HG03442 (cell line): ENCODE results near the gene CCBE1.
"Not testable (repeated sequence)": the region's sequence is repeated elsewhere in the genome, so short reads cannot be mapped to it uniquely, and the experiment has no call there.

Experiments
- ATAC-seq: cut with Tn5 transposase; IDR thresholded peaks from one replicate; pipeline ENCODE4 v1.9.1; 2021; ENCODE audit warnings: mild to moderate bottlenecking, moderate library complexity; ENCODE audit not compliant: unreplicated experiment

Gene CCBE1

DNA sequence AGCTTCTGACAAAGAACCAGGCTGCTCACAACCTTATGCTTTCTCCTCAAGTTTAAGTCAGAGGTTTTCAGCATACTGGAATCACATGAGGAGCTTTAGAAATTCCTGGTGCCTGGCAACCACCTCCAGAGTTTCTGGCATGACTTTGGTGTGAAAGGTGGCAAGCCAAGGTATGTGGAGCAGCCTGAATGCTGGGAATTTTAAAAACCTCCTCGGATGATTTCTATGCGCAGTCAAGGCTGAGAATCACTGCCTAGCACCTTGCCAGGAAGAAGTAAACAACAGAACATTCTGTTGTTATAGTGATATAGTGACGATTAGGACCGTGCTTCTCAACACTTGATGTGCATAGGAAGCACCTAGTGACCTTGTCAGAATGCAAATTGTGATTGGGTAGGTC lies 11.7 kb downstream of the CCBE1 start:
- no peak for ATAC-seq

GRCh38 chr18:59684777-59685176 lies 12.4 kb downstream of the CCBE1 start:
- no peak for ATAC-seq

GRCh38 chr18:59681521-59682004 lies 15.7 kb downstream of the CCBE1 start:
- ATAC-seq, result no peak

- no peak for ATAC-seq
These were observed 16.2 kb downstream of the CCBE1 start for GRCh38 chr18:59681051-59681450.

DNA sequence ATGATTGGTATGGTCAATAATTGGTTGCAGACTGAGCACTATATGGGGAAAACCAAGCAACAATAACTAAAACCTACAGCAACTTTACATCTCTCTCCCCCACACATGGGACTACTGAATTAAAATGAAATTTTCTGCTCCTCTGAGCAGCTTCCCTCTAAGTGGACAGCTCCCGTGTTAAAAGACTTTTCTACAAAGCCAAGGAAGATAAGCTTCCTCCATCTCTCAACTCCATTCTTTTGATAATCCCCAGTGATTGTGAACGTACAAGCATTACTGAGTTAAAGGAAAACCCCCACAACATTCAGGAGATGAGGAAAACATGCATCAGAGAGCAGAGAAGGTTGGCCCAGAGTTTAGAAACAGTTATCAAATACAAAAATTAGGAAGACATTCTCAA lies 21.9 kb downstream of the CCBE1 start:
- no peak for ATAC-seq

GRCh38 chr18:59674903-59675270 lies 22.3 kb downstream of the CCBE1 start:
- no peak for ATAC-seq

GRCh38 chr18:59674186-59674902 lies 22.9 kb downstream of the CCBE1 start:
- ATAC-seq, result no peak

DNA sequence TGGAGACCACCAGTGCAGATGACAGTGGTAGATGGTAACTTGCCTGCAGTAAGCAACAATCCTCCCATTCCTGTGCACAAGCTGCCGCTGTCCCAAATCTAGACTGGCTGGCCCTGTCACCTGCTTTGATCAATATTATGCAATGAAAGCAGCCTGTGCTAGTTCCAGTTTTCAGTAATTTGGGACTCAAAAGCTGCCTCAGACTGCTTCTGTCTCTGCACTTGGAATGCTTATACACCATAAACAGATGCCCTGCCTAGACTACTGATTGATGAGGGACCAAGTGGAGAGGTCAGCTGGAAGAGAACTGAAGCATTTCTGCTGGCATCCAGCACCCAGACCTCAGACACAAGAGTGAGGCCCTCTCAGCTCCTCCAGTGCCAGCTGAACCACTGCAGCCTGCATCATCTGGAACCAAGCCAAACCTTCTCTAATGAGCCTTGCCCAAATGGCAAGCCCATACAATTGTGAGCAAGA lies 24.9 kb downstream of the CCBE1 start:
- ATAC-seq, result no peak

GRCh38 chr18:59671551-59671950 lies 25.7 kb downstream of the CCBE1 start:
- no peak for ATAC-seq

DNA sequence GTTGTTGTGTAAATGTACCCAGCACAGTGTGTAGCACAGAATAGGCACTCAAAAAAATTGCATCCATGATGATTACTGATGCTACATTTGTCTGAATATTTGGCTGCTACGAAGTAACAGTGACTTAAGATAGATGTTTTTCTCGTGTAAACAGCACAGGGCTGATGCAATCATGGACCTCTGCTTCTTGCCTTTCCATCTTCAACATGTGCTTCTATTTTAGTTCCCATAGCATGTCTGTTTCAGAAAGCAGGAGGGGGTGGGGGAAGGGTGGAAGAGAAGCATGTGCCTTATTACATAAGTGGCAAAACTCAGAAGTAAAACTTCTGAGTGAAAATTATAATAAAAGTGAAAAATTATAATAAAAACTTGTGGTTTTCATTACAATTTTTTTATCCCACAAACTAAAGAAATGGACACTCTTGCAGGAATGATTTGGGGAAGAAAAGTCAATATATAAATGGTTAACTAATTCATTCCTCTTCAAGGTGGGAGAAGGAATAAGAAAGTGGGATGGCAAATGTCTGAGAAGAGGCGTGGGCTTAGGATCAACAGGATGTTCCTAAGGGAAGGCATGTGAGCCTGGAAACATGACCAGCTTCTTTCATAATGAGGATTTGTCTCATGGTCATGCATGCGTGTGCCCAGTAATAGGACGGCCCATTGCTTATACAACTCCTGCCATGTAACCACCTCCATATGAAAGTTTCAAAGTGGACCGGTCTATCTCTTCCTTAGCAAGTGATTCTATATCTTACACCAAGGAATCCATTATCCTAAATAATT lies 27.2 kb downstream of the CCBE1 start:
- no peak for ATAC-seq

DNA sequence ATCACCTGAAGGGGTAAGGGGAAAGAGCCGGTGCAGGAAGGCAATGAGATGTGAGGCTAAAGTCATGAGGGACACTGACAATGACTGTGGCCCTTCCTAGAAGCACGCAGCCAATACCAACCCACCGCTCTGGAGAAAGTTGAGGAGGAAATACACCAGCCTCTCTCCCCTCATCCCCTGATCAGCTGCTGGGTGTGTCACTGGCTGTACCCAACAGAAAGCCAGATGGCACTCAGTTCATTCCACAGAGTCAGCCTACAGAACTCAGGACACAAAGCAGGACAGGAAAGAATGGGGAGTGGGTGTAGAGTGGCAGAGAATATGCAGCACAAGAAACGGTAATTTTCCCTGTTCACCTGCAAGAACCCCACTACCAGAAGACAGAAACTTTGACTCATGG lies 29.7 kb downstream of the CCBE1 start:
- no peak for ATAC-seq

DNA sequence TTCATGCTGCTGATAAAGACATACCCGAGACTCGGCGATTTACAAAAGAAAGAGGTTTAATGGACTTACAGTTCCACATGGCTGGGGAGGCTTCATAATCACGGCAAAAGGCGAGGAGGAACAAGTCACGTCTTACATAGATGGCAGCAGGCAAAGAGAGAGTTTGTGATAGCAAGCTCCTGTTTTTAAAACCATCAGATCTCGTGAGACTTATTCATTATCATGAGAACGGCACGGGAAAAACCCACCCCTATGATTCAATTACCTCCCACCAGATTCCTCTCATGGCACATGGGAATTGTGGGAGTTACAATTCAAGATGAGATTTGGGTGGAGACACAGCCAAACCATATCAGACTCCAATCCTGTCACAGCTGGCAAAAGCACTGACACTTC lies 31.2 kb downstream of the CCBE1 start:
- not testable (repeated sequence) for ATAC-seq

- no peak for ATAC-seq
These were observed 31.9 kb downstream of the CCBE1 start for GRCh38 chr18:59665057-59666006.

GRCh38 chr18:59664329-59664728 lies 32.9 kb downstream of the CCBE1 start:
- ATAC-seq, result no peak

GRCh38 chr18:59663096-59663495 lies 34.1 kb downstream of the CCBE1 start:
- ATAC-seq, result no peak

DNA sequence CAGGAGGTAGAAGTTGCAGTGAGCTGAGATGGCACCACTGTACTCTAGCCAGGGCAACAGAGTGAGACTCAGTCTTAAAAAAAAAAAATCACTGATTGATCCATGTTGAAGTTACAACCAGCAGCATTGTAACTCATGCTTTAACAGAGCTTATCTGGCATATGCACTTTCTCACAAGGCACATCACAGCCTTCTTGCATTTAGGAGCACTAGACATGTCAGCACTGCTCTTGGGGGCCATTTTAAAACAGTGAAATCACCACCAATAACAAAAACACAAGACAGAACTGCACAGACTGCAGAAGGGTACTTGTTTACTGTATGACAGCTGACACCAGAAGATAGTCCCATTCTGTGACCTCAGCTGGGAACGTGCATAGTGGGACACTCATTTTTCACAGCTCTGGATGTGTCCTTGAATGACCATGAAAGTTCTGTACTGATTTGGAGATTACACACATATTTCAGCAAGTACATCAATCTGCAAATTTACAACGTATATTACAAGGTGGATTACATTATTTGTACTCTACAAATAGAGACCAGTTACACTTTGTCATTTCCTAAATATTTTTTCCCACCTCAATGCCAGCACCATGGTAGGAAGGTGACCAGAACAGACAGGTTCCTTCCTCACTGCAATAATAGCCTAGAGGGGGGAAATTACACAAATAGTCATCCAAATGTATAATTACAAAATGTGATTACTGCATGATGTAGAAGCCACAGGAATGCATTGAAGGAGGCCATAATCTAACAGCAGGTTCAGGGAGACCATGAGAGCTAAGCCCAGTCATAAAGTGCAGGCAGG lies 35.1 kb downstream of the CCBE1 start:
- ATAC-seq, result no peak

DNA sequence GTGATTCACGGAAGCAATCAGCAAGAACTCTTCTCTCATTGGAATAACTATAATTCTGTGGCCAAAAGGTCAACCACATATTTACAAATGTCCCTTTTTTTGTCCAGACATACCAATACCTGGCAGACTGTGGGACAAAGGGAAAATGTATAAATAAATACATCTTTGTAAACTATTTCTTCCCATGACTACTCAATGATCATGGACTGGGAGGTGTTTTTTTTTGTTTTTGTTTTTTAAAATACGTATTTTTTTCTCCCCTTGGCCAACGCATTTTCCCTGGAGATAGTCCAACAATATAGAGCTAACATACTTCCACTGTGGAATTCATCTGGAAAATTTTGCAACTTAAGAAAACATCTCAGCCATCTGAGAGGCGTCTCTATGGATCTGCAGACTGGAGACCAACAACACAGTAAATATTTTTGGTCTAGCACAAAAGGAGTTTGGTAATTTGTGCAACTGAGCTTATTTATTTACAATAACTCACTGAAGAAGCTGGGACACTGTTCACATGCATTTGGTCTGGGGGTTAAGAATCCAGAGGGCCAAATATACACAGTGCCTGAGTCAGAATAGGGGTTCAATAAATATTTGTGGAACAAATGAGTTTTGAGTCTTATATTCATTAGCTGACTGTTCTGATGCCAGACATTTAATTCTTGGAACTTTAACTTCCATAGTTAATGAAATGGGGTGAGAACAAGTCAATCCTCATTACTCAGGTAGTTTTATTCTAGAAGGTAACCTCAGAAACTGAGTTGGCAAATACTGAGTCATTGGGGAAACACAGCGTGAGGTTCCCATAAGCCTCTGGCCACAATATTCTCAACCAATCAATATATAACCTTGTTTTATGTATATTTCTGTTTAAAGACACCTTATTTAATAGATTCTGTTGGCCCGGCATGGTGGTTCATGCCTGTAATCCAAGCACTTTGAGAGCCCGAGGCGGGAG lies 36.2 kb downstream of the CCBE1 start:
- ATAC-seq, result no peak

DNA sequence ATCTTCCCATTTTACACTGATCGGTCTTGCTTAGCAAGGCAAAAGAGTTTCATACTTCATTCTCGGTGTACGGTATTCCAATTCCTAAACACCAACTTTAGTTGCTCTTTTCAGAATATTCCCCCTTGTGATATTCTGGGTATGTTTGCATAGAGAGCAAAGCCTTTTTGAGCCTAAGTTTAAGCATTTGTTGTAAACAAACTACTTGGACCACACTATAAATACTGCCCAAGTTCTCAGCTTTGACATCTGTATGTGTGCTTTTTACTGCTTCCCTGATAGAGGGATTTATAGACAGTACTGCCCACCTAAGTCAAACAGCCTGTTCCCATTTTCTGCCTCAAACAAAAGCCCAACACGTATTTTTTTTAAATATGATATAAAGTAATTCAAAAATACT lies 36.9 kb downstream of the CCBE1 start:
- ATAC-seq, result no peak

GRCh38 chr18:59659508-59660170 lies 37.6 kb downstream of the CCBE1 start:
- no peak for ATAC-seq
